ENCODE results near the gene PRMT1.

The PRMT1 gene

GRCh38 chr19:49643466-49643865 lies 33.6 kb upstream of the PRMT1 start:
- no peak for TF ChIP-seq CTCF (conservative IDR thresholded peaks at IDR 0.05)
- no peak for TF ChIP-seq ZFX (IDR thresholded peaks at IDR 0.05)
- H3K27ac ChIP-seq, result no peak overlapping the region

- TF ChIP-seq ZFX (IDR thresholded peaks at IDR 0.05), result no peak
- no peak for TF ChIP-seq CTCF (conservative IDR thresholded peaks at IDR 0.05)
- no peak overlapping the region for H3K27ac ChIP-seq
These were observed 31.5 kb upstream of the PRMT1 start for GRCh38 chr19:49645592-49645991.

- no peak for TF ChIP-seq CTCF (conservative IDR thresholded peaks at IDR 0.05)
- TF ChIP-seq ZFX (IDR thresholded peaks at IDR 0.05), result no peak
- no peak overlapping the region for H3K27ac ChIP-seq
These were observed 31.1 kb upstream of the PRMT1 start for GRCh38 chr19:49645995-49646394.

GRCh38 chr19:49646586-49646985 lies 30.5 kb upstream of the PRMT1 start:
- H3K27ac ChIP-seq, result no peak overlapping the region
- TF ChIP-seq ZFX (IDR thresholded peaks at IDR 0.05) (no peak), CTCF (conservative IDR thresholded peaks at IDR 0.05) (no peak)

GRCh38 chr19:49651029-49651819 lies 25.8 kb upstream of the PRMT1 start:
- H3K27ac ChIP-seq, result no peak overlapping the region
- TF ChIP-seq ZFX (IDR thresholded peaks at IDR 0.05) (no peak), CTCF (conservative IDR thresholded peaks at IDR 0.05) (no peak)

- TF ChIP-seq CTCF (conservative IDR thresholded peaks at IDR 0.05) (no peak), ZFX (IDR thresholded peaks at IDR 0.05) (no peak)
- no peak overlapping the region for H3K27ac ChIP-seq
These were observed 25.1 kb upstream of the PRMT1 start for GRCh38 chr19:49651820-49652550.
